ENCODE data around the gene SMO.
"Not testable (repeated sequence)": the region's sequence is repeated elsewhere in the genome, so short reads cannot be mapped to it uniquely, and the experiment has no call there.

SMO gene

GRCh38 chr7:129245533-129245932, 57.1 kb downstream of the SMO start:
- in situ Hi-C loops (cut with HindIII; ENCODE audit: low sequenced_read_pairs), result no loop called here
- no peak for TF ChIP-seq CTCF (IDR thresholded peaks at IDR 0.05; ENCODE audit: low read depth, low read length, missing control alignments)
- no peak overlapping the region for H3K4me3 ChIP-seq (ENCODE audit: low read depth, low read length)
- no peak for DNase-seq (ENCODE audit: low read depth)

DNA sequence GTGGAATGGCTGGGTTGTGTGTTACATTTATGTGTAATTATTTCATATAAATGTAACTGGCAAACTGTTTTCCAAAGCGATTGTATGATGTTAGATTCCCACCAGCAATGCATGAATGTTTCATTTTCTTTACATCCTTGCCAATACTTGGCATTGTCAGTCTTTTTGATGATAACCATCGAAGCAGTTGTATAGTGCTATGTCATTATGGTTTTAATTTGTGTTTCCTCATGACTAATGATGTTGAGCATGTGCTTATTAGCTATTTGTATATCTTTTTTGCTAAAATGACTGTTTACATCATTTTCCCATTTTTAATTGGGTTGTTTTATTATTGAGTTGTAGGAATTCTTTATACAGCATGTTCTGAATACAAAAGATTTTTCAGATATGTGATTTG, 58.7 kb downstream of the SMO start:
- no peak for TF ChIP-seq CTCF (IDR thresholded peaks at IDR 0.05; ENCODE audit: low read depth, low read length, missing control alignments)
- in situ Hi-C loops (cut with HindIII; ENCODE audit: low sequenced_read_pairs), result no loop called here
- DNase-seq (ENCODE audit: low read depth), result no peak
- H3K4me3 ChIP-seq (ENCODE audit: low read depth, low read length), result no peak overlapping the region

DNA sequence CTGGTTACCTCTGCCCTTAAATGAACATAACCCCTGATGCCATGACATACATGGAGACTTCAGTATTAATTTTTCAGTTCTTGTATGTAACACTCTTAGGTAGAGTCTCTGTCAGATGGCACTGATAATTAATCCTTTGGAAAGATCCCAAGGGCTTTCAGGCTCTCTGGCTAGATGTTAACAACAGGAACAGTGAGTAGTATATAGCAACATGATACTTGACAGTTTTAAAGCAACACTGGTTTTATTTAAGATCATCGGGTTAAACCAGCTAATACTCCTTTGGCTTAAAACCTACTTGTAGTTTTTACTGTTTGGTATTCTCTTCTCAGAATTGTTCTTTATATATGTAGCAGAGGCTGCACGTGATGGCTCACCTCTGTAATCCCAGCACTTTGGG, 63.7 kb downstream of the SMO start:
- in situ Hi-C loops (cut with HindIII; ENCODE audit: low sequenced_read_pairs), result no loop called here
- H3K4me3 ChIP-seq (ENCODE audit: low read depth, low read length), result no peak overlapping the region
- DNase-seq (ENCODE audit: low read depth), result no peak
- TF ChIP-seq CTCF (IDR thresholded peaks at IDR 0.05; ENCODE audit: low read depth, low read length, missing control alignments), result no peak

DNA sequence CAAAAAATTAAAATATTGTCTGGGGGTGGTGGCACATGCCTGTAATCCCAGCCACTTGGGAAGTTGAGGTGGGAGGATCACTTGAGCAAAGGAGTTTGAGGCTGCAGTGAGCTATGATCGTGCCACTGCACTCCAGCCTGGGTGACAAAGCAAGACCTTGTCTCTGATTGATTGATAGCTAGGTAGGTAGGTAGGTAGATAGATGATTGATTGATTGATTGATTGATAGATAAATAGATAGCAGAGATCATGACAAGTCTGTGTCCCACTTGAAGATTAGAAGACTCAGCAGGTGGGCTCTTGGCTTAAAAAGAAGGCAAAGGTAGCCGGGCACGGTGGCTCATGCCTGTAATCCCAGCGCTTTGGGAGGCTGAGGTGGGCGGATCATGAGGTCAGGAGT, 64.2 kb downstream of the SMO start:
- in situ Hi-C loops (cut with HindIII; ENCODE audit: low sequenced_read_pairs); DNase-seq (ENCODE audit: low read depth); H3K4me3 ChIP-seq (ENCODE audit: low read depth, low read length): not testable (repeated sequence)

DNA sequence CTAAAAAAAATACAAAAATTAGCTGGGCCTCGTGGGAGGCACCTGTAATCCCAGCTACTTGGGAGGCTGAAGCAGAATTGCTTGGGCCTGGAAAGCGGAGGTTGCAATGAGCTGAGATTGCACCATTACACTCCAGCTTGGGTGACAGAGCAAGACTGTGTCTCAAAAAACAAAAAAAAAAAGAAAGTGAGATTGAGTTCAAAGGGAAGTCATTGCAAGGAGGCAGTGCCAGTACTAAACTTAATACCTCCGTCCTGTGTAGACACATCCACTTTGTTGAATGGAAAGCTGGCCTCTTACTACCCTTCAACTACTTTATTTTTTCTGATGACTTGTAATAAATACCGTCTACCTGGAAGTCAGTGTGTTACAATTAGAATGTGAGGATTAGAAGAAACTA, 67.4 kb downstream of the SMO start:
- no peak for DNase-seq (ENCODE audit: low read depth)
- in situ Hi-C loops (cut with HindIII; ENCODE audit: low sequenced_read_pairs), result no loop called here
- no peak for TF ChIP-seq CTCF (IDR thresholded peaks at IDR 0.05; ENCODE audit: low read depth, low read length, missing control alignments)
- no peak overlapping the region for H3K4me3 ChIP-seq (ENCODE audit: low read depth, low read length)

- no peak for TF ChIP-seq CTCF (IDR thresholded peaks at IDR 0.05; ENCODE audit: low read depth, low read length, missing control alignments)
- no peak for DNase-seq (ENCODE audit: low read depth)
- in situ Hi-C loops (cut with HindIII; ENCODE audit: low sequenced_read_pairs), result no loop called here
- no peak overlapping the region for H3K4me3 ChIP-seq (ENCODE audit: low read depth, low read length)
These were observed 67.8 kb downstream of the SMO start for GRCh38 chr7:129256221-129256620.

GRCh38 chr7:129257168-129257567, 68.7 kb downstream of the SMO start:
- DNase-seq (ENCODE audit: low read depth), result no peak
- TF ChIP-seq CTCF (IDR thresholded peaks at IDR 0.05; ENCODE audit: low read depth, low read length, missing control alignments), result no peak
- no peak overlapping the region for H3K4me3 ChIP-seq (ENCODE audit: low read depth, low read length)
- in situ Hi-C loops (cut with HindIII; ENCODE audit: low sequenced_read_pairs), result no loop called here
